NK-92 (cell line): ENCODE data around the gene TCF19.
A peak's percentile ranks its signal among the peaks of the same experiment; 100 is the strongest.
"Not testable (repeated sequence)": the region's sequence is repeated elsewhere in the genome, so short reads cannot be mapped to it uniquely, and the experiment has no call there.

Experiments used
- DNase-seq: peaks from one replicate; lab custom pipeline; 2025; ENCODE audit not compliant: unreplicated experiment; lab: John Stamatoyannopoulos, UW

The TCF19 gene

DNA sequence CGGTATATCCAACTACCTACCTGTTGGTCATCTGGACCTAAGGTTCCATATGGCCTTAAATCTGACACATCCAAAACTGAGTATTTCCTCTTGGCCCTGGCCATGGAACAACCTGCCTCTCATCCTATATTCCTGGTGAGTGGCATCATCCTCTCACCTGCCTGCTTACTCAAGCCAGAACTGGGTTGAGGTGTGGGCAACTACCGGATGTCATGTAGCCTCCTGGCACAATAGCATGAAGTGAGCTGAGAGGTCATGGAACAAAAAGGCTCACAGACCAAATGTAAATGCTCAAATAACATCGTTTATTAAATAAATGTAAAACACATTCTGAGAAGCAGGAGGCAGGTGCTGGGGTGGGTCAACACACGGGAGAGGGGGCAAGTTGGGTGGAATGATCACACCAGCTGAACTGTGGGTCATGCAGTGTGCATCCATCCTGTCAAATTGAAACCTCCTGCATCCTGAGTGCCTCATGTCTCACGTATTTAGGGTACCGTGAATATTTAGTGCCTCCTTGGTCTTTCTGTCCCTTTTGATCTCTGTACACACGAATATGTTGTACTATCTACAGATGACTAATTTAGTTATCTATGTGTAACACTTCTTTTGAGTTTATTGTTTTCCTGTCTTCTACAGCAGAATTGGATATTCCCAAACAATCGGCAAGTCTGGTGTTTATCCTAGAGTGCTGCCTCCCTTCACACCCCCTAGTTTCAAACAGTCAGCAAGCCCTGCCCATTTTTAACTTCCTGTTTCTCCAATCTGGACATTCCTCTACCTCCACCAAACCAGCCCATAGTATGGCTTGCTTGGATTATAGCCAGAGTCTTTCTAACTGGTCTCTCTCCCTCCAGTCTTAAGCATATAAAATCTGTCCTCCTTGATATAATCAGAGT is 20.0 kb downstream of the TCF19 start:
- DNase-seq: no peak

DNA sequence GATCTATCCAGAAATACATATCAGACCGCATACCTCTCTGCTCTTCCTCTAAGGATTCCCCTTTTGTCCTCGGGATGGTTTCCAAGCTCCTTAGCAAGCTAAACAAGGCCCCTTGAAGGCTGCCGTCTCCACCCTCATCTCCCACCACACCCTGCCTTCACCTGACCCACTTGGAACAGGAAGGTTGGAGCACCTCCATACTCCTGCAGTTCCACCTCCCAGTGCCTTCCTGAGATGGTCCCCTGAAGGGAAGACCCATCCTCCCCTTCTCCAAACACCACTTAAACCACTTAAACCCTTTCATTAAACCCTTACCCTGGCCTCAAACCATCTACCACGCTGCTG is 20.6 kb downstream of the TCF19 start:
- no peak for DNase-seq

GRCh38 chr6:31179896-31180295 is 21.5 kb downstream of the TCF19 start:
- DNase-seq: no peak

DNA sequence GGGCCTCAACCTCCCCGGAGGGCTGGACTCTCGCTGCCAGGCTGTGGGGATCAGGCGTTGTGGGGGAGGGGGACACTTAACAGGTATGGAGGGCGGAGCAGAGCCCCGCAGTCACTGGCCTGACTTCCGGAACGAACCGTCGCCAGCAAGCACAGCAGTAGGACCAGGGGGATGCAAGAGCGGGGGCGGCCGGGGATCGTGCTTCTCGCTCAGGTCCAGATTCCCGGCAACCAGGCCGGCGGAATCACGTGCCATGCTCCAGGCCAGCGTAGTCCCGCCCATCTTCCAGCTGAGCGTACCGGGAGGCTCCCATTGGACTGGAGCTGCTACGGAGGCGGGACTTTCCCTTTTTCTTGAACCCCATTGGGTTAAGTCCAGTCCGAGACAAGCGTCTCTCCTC is 22.1 kb downstream of the TCF19 start:
- no peak for DNase-seq

DNA sequence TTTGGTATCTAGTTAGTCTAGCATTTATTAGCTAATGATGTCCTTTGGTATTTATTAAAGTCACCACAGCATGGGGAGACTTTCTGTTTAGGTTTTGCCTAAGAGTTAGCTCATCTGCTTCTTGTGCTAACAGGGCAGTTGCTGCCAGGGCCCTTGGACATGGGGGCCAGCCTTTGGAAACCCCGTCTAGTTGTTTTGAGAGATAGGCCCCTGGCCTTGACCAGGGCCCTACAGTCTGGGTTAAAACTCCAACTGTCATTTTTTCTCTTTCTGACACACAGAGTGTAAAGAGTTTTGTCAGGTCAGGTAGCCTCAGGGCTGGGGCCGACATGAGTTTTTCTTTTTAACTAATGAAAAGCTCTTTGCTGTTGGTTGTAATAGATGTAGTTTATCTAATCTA is 24.9 kb downstream of the TCF19 start:
- DNase-seq: not testable (repeated sequence)

DNA sequence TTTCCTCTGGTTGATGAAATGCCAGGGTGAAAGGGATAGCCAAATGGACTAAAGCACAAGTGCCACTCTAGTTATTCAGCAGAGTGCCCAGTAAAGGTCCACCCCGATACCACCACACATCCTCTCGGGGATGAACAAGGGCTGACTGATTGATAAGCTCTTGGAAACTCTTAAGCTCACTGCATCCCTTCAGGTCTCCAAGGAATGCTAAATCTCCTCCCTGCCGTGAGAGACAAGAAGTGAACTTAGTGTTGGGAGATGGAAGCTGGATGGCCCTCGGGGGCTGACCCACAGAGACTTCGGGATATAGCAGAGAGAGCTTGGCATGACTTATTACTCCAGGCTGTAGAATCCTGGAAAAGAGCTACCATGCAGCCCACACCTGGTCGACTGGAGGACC is 25.5 kb downstream of the TCF19 start:
- DNase-seq: not testable (repeated sequence)

DNA sequence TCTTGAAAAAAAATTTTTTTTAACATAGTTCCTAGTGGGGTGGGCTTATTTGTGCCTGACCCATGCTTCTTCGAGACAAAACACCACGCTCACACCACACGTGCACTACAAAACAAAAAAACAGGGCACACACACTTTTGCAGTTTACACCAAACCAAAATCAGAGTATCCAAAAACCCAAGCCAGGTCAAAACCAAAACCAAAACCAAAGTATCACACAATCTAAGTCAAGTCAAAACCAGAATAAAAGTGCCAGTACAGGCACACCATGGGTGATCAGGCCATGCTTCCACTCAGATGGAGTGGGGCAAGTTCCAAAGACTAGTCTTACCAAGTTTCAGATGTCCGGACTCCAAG is 27.3 kb downstream of the TCF19 start:
- not testable (repeated sequence) for DNase-seq

DNA sequence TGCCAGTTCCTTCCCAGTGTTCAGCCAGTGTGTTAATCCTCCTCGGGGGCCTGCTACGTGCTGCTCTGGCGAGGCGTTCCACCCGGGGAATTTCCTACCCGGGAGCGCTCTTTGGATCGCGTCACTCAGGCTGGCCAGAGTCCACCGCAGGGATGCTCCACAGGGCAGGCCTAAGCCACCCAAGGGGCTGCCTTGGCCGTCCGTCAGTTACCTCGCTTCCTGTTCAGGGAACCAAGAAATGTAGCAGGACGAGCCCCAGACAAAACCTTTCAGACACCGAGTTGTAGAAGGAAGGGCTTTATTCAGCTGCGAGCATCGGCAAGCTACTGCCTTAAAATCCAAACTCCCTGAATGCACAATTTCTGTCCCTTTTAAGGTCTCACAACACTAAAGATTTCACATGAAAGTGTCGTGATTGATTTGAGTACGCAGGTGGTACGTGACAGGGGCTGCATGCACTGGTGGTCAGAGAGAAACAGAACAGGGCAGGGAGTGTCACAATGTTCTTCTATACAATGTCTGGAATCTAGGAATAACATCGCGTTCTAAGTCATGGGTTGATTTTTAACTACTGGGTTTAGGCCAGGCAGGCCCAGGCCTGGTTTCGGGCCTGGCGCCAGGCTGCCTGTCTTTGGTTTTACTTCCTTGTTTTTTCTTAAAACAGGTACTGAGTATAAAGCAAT is 27.8 kb downstream of the TCF19 start:
- DNase-seq: no peak

GRCh38 chr6:31187780-31188194 is 29.4 kb downstream of the TCF19 start:
- DNase-seq: no peak

DNA sequence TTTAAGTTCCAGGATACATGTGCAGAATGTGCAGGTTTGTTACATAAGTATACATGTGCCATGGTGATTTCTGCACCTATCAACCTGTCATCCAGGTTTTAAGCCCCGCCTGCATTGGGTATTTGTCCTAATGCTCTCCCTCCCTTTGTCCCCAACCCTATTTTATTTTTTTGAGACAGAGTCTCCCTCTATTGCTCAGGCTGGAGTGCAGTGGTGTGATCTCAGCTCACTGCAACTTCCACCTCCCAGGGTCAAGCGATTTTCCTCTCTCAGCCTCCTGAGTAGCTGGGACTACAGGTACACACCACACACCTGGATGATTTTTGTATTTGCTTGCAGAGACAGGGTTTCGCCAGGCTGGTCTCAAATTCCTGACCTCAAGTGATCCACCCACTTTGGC is 30.8 kb downstream of the TCF19 start:
- not testable (repeated sequence) for DNase-seq

- DNase-seq: no peak
These were observed 32.1 kb downstream of the TCF19 start for GRCh38 chr6:31190488-31190887.

GRCh38 chr6:31192431-31193105 is 34.2 kb downstream of the TCF19 start:
- not testable (repeated sequence) for DNase-seq

- DNase-seq: no peak
These were observed 34.8 kb downstream of the TCF19 start for GRCh38 chr6:31193206-31193605.

DNA sequence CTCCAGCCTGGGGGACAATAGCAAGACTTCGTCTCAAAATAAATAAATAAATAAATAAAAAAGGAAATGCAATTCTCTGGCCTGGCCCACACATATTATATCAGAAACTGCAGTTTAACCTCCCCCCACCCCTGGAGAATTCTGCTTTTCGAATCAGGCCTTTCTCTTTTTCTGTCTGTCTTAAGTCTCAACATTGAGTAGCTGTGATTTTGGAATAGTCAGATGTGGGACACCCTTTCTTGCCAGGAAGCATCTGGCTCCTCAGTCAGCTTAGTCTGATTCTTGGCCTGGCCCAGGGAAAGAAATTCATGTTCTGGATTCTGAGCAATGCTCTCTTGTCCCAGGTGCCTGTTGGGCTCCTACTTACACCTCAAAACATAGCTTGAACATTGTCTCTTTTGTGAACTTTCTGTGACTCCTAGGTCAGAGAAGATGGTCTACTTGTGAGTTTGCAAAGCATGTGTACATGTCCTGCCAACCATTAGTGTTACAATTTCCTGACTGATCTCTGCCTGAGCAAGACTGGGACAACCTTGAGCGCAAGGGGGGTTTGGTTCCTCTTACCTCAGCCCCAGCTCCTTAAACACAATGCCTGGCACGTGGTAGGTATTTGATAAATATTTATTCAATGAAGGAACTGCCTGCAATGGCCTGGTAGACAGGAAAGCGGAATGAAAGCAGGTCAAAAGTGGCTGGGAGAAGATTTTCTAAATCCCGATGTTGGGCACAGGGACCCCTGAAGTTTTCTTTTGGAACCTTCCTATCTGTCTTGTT is 35.9 kb downstream of the TCF19 start:
- no peak for DNase-seq

DNA sequence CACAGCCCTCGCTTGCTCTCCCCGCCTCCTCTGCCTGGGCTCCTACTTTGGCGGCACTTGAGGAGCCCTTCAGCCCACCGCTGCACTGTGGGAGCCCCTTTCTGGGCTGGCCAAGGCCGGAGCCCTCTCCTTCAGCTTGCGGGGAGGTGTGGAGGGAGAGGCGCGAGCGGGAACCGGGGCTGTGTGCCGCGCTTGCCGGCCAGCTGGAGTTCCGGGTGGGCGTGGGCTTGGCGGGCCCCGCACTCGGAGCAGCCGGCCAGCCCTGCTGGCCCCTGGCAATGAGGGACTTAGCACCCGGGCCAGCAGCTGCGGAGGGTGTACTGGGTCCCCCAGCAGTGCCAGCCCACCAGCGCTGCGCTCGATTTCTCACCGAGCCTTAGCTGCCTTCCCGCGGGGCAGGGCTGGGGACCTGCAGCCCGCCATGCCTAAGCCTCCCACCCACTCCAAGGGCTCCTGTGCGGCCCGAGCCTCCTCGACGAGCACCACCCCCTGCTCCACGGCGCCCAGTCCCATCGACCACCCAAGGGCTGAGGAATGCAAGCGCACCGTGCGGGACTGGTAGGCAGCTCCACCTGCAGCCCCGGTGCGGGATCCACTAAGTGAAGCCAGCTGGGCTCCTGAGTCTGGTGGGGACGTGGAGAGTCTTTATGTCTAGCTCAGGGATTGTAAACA is 37.1 kb downstream of the TCF19 start:
- not testable (repeated sequence) for DNase-seq

GRCh38 chr6:31196251-31197022 is 38.0 kb downstream of the TCF19 start:
- DNase-seq: not testable (repeated sequence)

- DNase-seq: peak; percentile 76
These were observed 39.3 kb downstream of the TCF19 start for GRCh38 chr6:31197559-31198305.

- not testable (repeated sequence) for DNase-seq
These were observed 40.7 kb downstream of the TCF19 start for GRCh38 chr6:31199105-31199452.
